ENCODE results near the gene ADK. TPM values are rescaled to one million over a fixed set of nuclear protein-coding genes. Genes with fewer than 3 reads are reported as not detected.

Gene ADK
- total and polyA plus RNA-seq, 2 donors (not counting 3 experiments of a cell fraction or from before 2014, with no cell fraction given): 11.7 to 46.5 TPM

DNA sequence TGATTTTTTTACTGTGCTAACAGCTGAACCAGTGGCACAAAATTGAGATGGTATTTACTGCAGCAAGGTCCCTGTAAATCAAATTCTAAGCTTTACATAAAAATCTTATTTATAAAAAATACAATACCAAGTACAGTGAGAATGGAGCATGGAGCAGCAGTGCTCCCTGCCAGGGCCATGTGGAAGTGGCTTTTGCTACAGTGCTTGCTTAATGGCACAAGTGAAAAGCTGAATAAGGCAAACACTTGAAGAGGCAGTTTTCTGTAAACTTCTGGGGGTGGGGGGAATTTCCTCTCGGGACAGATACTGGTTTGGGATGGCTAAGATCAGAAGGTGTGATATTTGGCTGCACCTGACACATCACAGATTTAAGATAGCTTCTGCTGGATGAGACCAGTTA, 27.9 kb upstream of the ADK start:
- Histone ChIP-seq H3K27ac (ENCODE audit: insufficient read depth, low read depth, low read length) (no peak overlapping the region), H3K9me3 (replicated peaks; ENCODE audit: control insufficient read depth, insufficient read depth, low read length) (no peaks in the 10 kb centered on the region), H3K36me3 (ENCODE audit: control insufficient read depth in 2 of 2, extremely low read depth in 1 of 2, insufficient read depth in 2 of 2, low read length in 2 of 2) (peaks cover 33 to 38% of the 10 kb centered on the region in 2 experiments), H3K4me2 (ENCODE audit: insufficient read depth, low read length) (no peak overlapping the region), H4K20me1 (replicated peaks; ENCODE audit: control insufficient read depth, extremely low read depth, insufficient read depth, low read length) (no peaks in the 10 kb centered on the region), H3K9me1 (replicated peaks; ENCODE audit: control insufficient read depth, extremely low read depth, insufficient read depth, low read length) (no peaks in the 10 kb centered on the region), H2AFZ (ENCODE audit: low read depth, low read length) (no peak overlapping the region), H3K79me2 (ENCODE audit: control insufficient read depth, insufficient read depth, low read length) (no peaks in the 10 kb centered on the region), H3K4me1 (ENCODE audit: control insufficient read depth, extremely low read depth, insufficient read depth, low read length) (peaks cover 5% of the 10 kb centered on the region), H3K4me3 (replicated peaks in 1 of 3; ENCODE audit: insufficient read depth in 1 of 3, low read depth in 1 of 3, low read length in 3 of 3) (no peak overlapping the region), H3K27me3 (ENCODE audit: control insufficient read depth in 2 of 2, insufficient read depth in 2 of 2, low read length in 2 of 2) (no peaks in the 10 kb centered on the region), H3K9ac (replicated peaks; ENCODE audit: extremely low read depth, insufficient read depth, low read length) (no peak overlapping the region)
- intact Hi-C loops (cut with micrococcal nuclease): no loop called here
- POLR2A ChIA-PET: interaction anchor here (0.5 to 0.6 kb wide), 2 partner anchors 22 to 53 kb away, joined by 3 to 5 read pairs; no protein-coding TSS in a partner anchor
- TF ChIP-seq POLR2A (IDR thresholded peaks at IDR 0.05; ENCODE audit: low read depth, low read length) (no peak), EZH2 (IDR thresholded peaks at IDR 0.05; ENCODE audit: borderline replicate concordance, low read depth, low read length, severe bottlenecking) (no peak), FOS (IDR thresholded peaks at IDR 0.05; ENCODE audit: borderline replicate concordance, insufficient read depth, low read length) (no peak), GATA2 (IDR thresholded peaks at IDR 0.05; ENCODE audit: insufficient read depth, insufficient read length, low read depth, low read length) (no peak), JUN (IDR thresholded peaks at IDR 0.05; ENCODE audit: borderline replicate concordance, insufficient read depth, insufficient read length, low read depth) (no peak), POLR2AphosphoS5 (IDR thresholded peaks at IDR 0.05; ENCODE audit: insufficient read depth, low read depth, low read length) (no peak), MYC (IDR thresholded peaks at IDR 0.05; ENCODE audit: low read depth, low read length) (no peak)
- TF ChIP-seq, protein P1, sequence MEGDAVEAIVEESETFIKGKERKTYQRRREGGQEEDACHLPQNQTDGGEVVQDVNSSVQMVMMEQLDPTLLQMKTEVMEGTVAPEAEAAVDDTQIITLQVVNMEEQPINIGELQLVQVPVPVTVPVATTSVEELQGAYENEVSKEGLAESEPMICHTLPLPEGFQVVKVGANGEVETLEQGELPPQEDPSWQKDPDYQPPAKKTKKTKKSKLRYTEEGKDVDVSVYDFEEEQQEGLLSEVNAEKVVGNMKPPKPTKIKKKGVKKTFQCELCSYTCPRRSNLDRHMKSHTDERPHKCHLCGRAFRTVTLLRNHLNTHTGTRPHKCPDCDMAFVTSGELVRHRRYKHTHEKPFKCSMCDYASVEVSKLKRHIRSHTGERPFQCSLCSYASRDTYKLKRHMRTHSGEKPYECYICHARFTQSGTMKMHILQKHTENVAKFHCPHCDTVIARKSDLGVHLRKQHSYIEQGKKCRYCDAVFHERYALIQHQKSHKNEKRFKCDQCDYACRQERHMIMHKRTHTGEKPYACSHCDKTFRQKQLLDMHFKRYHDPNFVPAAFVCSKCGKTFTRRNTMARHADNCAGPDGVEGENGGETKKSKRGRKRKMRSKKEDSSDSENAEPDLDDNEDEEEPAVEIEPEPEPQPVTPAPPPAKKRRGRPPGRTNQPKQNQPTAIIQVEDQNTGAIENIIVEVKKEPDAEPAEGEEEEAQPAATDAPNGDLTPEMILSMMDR (IDR thresholded peaks at IDR 0.05; ENCODE audit: extremely low read depth in 1 of 2, insufficient read depth in 1 of 2, low read depth in 1 of 2, low read length in 2 of 2): no peak
- TF ChIP-seq, protein P2, sequence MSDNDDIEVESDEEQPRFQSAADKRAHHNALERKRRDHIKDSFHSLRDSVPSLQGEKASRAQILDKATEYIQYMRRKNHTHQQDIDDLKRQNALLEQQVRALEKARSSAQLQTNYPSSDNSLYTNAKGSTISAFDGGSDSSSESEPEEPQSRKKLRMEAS (IDR thresholded peaks at IDR 0.05; ENCODE audit: insufficient read depth, insufficient read length): no peak
- dilution Hi-C loops (cut with MboI; ENCODE audit: extremely low pct_ligation_motif_present, low sequenced_read_pairs): no loop called here
- CTCF ChIA-PET: interaction anchor here (0.8 to 7.5 kb wide), 6 partner anchors 15 to 237 kb away, joined by 3 to 97 read pairs (median 4); no protein-coding TSS in a partner anchor
- FAIRE-seq: no peak
- no peak for DNase-seq (ENCODE audit: low read depth, low spot score)
- TSS peak; percentile 13 for BruUV-seq (replicated peaks)

Measured in endothelial cell of umbilical vein (primary cell).